ENCODE data around the gene YJEFN3.

Gene YJEFN3

GRCh38 chr19:19558055-19558454 is 29.3 kb downstream of the YJEFN3 start:
- no peak overlapping the region for H3K27ac Mint-ChIP-seq
- H3K4me3 Mint-ChIP-seq = no peak overlapping the region
- no peaks in the 10 kb centered on the region for H3K27me3 Mint-ChIP-seq

DNA sequence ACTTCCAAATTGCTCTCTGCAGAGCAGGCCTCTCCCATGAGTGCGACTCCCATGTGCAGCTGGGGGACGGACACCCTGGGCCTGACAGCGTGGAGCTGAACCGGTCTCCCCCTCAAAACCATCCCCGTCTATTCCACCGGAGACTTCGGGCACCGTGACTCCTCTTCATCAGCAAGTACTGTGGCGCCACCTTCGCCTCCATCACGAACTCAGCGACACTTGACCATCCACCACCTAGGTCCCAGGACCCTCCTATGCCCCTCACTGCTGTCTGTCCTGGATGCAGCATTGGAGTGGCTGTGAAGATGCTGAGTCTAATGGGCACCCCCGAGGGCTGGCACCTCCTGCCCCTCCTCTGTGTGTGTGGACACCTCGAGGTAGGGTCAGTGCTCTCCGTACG is 29.9 kb downstream of the YJEFN3 start:
- DNase-seq (ENCODE audit: low spot score in 2 of 2) (no peak), ATAC-seq (ENCODE audit: low read depth) (no peak)
- H3K27me3 Mint-ChIP-seq = no peaks in the 10 kb centered on the region
- no peaks in the 10 kb centered on the region for H3K9me3 Mint-ChIP-seq
- H3K36me3 Mint-ChIP-seq = peaks cover 2% of the 10 kb centered on the region
- no peak overlapping the region for H3K27ac Mint-ChIP-seq
- H3K4me3 Mint-ChIP-seq = no peak overlapping the region
- H3K4me1 Mint-ChIP-seq = no peaks in the 10 kb centered on the region

More at GRCh38 chr19:19558055-19558454, 29.3 kb downstream of the YJEFN3 start:
- no peak for ATAC-seq (ENCODE audit: low read depth)
- Mint-ChIP-seq H3K36me3 (peaks cover 1% of the 10 kb centered on the region), H3K4me1 (no peaks in the 10 kb centered on the region), H3K9me3 (no peaks in the 10 kb centered on the region)
- no peak for DNase-seq (ENCODE audit: low spot score in 2 of 2)

- ATAC-seq (ENCODE audit: low read depth) (no peak), DNase-seq (ENCODE audit: low spot score in 2 of 2) (no peak)
- Mint-ChIP-seq H3K27me3 (no peaks in the 10 kb centered on the region), H3K4me3 (no peak overlapping the region), H3K4me1 (no peaks in the 10 kb centered on the region), H3K36me3 (peaks cover 3% of the 10 kb centered on the region), H3K9me3 (no peaks in the 10 kb centered on the region), H3K27ac (no peak overlapping the region)
Observed at GRCh38 chr19:19559931-19560330, 31.2 kb downstream of the YJEFN3 start.

- no peaks in the 10 kb centered on the region for H3K9me3 Mint-ChIP-seq
- DNase-seq (ENCODE audit: low spot score in 2 of 2) (no peak), ATAC-seq (ENCODE audit: low read depth) (no peak)
- H3K27ac Mint-ChIP-seq = no peak overlapping the region
- peaks cover 3% of the 10 kb centered on the region for H3K36me3 Mint-ChIP-seq
- H3K4me3 Mint-ChIP-seq = no peak overlapping the region
- no peaks in the 10 kb centered on the region for H3K4me1 Mint-ChIP-seq
- no peaks in the 10 kb centered on the region for H3K27me3 Mint-ChIP-seq
Observed at GRCh38 chr19:19561946-19562664, 33.4 kb downstream of the YJEFN3 start.

DNA sequence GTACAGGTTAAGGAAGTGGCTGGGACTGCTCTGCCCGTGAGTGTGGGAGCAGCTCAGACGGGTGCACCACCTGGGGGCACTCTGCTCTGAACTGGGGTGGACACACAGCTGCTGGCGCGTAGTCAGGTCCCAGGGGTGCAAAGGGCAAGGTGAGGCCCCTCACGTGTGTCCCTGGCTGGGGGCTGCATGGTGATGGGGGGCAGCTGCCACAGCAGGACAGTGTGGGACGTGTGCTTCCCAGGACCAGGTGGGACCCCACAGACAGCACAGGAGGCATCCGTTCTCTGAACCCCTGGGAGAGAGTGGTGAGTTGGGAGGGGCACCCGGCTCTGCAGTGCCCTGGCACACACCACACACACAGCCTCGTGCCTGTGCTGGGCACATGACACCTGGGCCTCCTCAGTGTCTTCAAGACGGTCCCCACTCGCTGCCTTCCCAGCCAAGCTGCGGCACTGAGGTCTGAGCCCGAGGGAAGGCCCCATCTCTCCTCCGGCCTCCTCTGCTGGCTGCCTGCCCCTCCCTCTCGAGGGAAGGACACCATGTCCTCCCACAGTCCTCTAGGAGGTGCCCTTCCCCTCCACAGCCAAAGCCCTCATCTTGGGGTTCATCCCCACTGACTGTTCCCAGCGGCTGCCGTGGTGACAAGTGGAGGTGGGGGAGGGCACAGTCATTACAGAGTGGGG is 34.1 kb downstream of the YJEFN3 start:
- peak; percentile 49 for ATAC-seq (ENCODE audit: low read depth)
- H3K27ac Mint-ChIP-seq = no peak overlapping the region

DNA sequence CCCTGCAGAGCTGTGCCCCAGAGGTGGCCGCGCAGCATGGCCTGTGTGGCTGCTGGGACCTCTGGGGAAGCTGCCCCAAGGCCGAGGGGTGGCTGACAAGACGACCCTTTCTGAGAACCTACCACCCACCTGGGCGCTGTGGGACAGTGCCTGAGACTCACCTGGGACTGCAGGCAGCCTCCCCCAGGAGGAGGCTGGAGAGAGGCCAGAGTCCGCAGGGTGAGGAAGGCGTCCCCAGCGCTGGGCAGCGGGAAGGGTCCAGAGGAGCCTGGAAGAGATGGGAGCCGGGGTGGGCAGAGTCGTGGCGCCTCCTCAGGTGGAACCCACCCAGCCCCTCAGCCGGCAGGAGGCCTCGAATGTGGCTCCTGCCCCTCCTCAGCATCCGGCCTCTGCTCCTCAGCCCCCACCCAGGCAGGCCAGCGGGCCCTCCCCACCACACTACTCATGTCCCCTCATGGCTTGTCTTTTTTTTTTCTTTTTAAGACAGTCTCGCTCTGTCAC is 34.7 kb downstream of the YJEFN3 start:
- no peaks in the 10 kb centered on the region for H3K4me1 Mint-ChIP-seq

More for the DNA sequence above, 34.1 kb downstream of the YJEFN3 start:
- Mint-ChIP-seq H3K9me3 (no peaks in the 10 kb centered on the region), H3K27me3 (no peaks in the 10 kb centered on the region), H3K4me3 (no peak overlapping the region), H3K36me3 (peaks cover 3% of the 10 kb centered on the region), H3K4me1 (no peaks in the 10 kb centered on the region)
- DNase-seq (ENCODE audit: low spot score in 2 of 2) = no peak

GRCh38 chr19:19566306-19566705 is 37.6 kb downstream of the YJEFN3 start:
- Mint-ChIP-seq H3K4me1 (no peaks in the 10 kb centered on the region), H3K27me3 (no peaks in the 10 kb centered on the region), H3K4me3 (no peak overlapping the region), H3K36me3 (peaks cover 14% of the 10 kb centered on the region), H3K27ac (no peak overlapping the region), H3K9me3 (no peaks in the 10 kb centered on the region)
- ATAC-seq (ENCODE audit: low read depth) (no peak), DNase-seq (ENCODE audit: low spot score in 2 of 2) (no peak)

More for the DNA sequence above, 34.7 kb downstream of the YJEFN3 start:
- H3K36me3 Mint-ChIP-seq = peaks cover 3% of the 10 kb centered on the region
- DNase-seq (ENCODE audit: low spot score in 2 of 2) = no peak
- H3K4me3 Mint-ChIP-seq = no peak overlapping the region
- no peak for ATAC-seq (ENCODE audit: low read depth)
- no peaks in the 10 kb centered on the region for H3K27me3 Mint-ChIP-seq
- no peak overlapping the region for H3K27ac Mint-ChIP-seq
- no peaks in the 10 kb centered on the region for H3K9me3 Mint-ChIP-seq

DNA sequence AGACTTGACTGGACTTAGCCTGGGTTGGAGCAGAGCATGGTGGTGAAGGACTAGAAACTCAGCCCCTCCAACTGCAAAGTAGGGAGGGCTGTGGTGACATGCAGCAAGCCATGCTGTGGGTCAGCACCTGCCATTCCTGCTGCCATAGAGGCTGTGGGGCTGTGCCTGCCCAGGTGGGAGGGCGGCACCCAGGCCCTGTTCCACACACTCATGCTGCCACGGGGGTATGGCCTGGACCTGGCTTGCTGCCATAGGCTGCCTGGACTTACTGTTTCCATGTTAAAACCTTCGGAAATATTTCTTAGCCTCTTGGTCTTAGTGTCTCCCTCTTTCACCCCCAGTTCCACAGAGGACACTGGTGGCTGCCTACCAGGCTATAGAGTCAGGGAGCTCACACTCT is 38.7 kb downstream of the YJEFN3 start:
- ATAC-seq (ENCODE audit: low read depth) (no peak), DNase-seq (ENCODE audit: low spot score in 2 of 2) (no peak)
- Mint-ChIP-seq H3K27me3 (no peaks in the 10 kb centered on the region), H3K4me1 (no peaks in the 10 kb centered on the region), H3K27ac (no peak overlapping the region), H3K4me3 (no peak overlapping the region), H3K36me3 (peaks cover 13% of the 10 kb centered on the region), H3K9me3 (no peaks in the 10 kb centered on the region)

GRCh38 chr19:19568802-19569756 is 40.4 kb downstream of the YJEFN3 start:
- Mint-ChIP-seq H3K4me1 (no peaks in the 10 kb centered on the region), H3K36me3 (peaks cover 12% of the 10 kb centered on the region), H3K4me3 (no peak overlapping the region), H3K9me3 (no peaks in the 10 kb centered on the region), H3K27ac (no peak overlapping the region), H3K27me3 (no peaks in the 10 kb centered on the region)
- DNase-seq (ENCODE audit: low spot score in 2 of 2) (no peak), ATAC-seq (ENCODE audit: low read depth) (no peak)

DNA sequence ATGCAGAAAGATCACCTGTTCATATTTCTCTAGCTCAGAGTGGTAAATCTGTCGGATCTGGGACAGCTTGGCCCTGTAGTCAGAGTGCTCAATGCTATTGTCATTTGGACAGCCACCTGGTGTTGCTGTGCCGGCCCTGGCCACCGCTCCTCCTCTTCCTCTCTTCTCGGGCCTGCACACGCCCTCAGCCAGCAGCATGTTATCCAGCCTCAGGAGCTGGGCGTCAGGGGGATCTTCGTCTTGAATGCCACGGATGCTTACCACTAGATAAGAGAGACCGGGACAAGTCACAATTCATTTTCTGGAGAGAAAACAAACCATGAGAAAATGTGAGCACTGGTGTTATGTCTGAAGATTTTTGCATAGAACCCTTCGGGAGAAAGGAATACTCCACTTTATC is 41.9 kb downstream of the YJEFN3 start:
- Mint-ChIP-seq H3K4me3 (no peak overlapping the region), H3K27me3 (no peaks in the 10 kb centered on the region), H3K27ac (no peak overlapping the region), H3K9me3 (no peaks in the 10 kb centered on the region), H3K4me1 (peaks cover 2% of the 10 kb centered on the region), H3K36me3 (peaks cover 12% of the 10 kb centered on the region)
- ATAC-seq (ENCODE audit: low read depth) (no peak), DNase-seq (ENCODE audit: low spot score in 2 of 2) (no peak)

DNA sequence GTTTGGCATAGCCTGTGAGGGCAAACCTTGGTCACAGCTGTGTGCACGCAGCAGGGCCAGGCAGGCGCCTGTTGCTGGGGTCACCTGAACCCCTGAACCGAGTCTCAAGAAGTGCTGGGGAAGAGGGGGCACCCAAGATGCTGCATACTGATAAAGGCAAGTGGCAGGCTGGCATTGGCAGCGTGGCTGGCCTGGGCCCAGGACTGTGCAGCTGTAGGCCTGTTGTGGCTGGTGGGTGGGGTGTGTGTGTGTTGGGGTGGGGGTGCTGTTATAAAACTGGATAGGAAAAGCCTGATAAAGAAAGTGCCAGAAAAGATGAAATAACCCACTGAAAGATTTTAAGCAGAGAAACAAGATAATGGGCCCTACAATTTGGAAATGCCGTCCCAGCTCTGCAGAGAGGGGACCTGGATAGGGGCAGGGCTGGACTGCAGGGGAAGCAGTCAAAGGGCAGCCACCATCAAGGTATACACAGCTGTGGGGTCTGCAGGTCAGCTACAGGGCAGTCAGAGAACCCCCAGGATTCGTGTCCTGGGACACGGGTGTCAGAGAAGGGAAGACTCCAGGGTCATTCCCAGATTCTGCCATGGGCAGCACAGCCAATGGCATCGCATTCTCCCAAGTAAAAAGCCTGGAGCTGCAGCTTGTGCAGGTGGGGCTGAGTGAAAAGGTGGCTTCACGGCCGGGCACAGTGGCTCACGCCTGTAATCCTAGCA is 42.5 kb downstream of the YJEFN3 start:
- H3K4me1 Mint-ChIP-seq = peaks cover 3% of the 10 kb centered on the region
- no peak for DNase-seq (ENCODE audit: low spot score in 2 of 2)
- no peak overlapping the region for H3K27ac Mint-ChIP-seq
- peaks cover 12% of the 10 kb centered on the region for H3K36me3 Mint-ChIP-seq
- H3K27me3 Mint-ChIP-seq = no peaks in the 10 kb centered on the region
- H3K9me3 Mint-ChIP-seq = no peaks in the 10 kb centered on the region
- ATAC-seq (ENCODE audit: low read depth) = no peak
- no peak overlapping the region for H3K4me3 Mint-ChIP-seq

GRCh38 chr19:19575411-19575810 is 46.7 kb downstream of the YJEFN3 start:
- Mint-ChIP-seq H3K36me3 (peaks cover 3% of the 10 kb centered on the region), H3K4me1 (peaks cover 3% of the 10 kb centered on the region), H3K27ac (no peak overlapping the region), H3K4me3 (no peak overlapping the region), H3K27me3 (no peaks in the 10 kb centered on the region), H3K9me3 (no peaks in the 10 kb centered on the region)
- DNase-seq (ENCODE audit: low spot score in 2 of 2) (no peak), ATAC-seq (ENCODE audit: low read depth) (no peak)

GRCh38 chr19:19578252-19578651 is 49.5 kb downstream of the YJEFN3 start:
- H3K27ac Mint-ChIP-seq = no peak overlapping the region
- ATAC-seq (ENCODE audit: low read depth) (no peak), DNase-seq (ENCODE audit: low spot score in 2 of 2) (no peak)
- no peaks in the 10 kb centered on the region for H3K27me3 Mint-ChIP-seq
- peaks cover 3% of the 10 kb centered on the region for H3K4me1 Mint-ChIP-seq
- no peak overlapping the region for H3K4me3 Mint-ChIP-seq
- H3K9me3 Mint-ChIP-seq = no peaks in the 10 kb centered on the region
- no peaks in the 10 kb centered on the region for H3K36me3 Mint-ChIP-seq
